Activated naive CD8-positive, alpha-beta T cell (primary cell): Measurements from ENCODE around the gene SORBS1.
"Not testable (repeated sequence)": the region's sequence is repeated elsewhere in the genome, so short reads cannot be mapped to it uniquely, and the experiment has no call there.

Source experiments
- H3K27ac Mint-ChIP-seq: one replicate; pipeline ENCODE4 v1.8.0; 2021; ENCODE audit warnings: mixed read lengths
- H3K27me3 Mint-ChIP-seq: one replicate; pipeline ENCODE4 v1.8.0; 2021; ENCODE audit warnings: mixed read lengths
- H3K36me3 Mint-ChIP-seq: one replicate; pipeline ENCODE4 v1.8.0; 2021; ENCODE audit warnings: mixed read lengths
- H3K4me1 Mint-ChIP-seq: one replicate; pipeline ENCODE4 v1.8.0; 2021; ENCODE audit warnings: low read depth, mixed read lengths
- H3K4me3 Mint-ChIP-seq: one replicate; pipeline ENCODE4 v1.8.0; 2021; ENCODE audit warnings: mild to moderate bottlenecking, mixed read lengths
- H3K9me3 Mint-ChIP-seq: one replicate; pipeline ENCODE4 v1.8.0; 2021; ENCODE audit warnings: low read depth, mixed read lengths

Gene SORBS1

GRCh38 chr10:95478935-95479334 lies 82.2 kb downstream of the SORBS1 start:
- Mint-ChIP-seq H3K36me3 (no peaks in the 10 kb centered on the region), H3K27me3 (peaks cover 1% of the 10 kb centered on the region), H3K9me3 (no peaks in the 10 kb centered on the region), H3K4me1 (no peaks in the 10 kb centered on the region), H3K4me3 (no peak overlapping the region), H3K27ac (no peak overlapping the region)

- no peak overlapping the region for H3K4me3 Mint-ChIP-seq
- H3K27me3 Mint-ChIP-seq: peaks cover 1% of the 10 kb centered on the region
- H3K4me1 Mint-ChIP-seq: no peaks in the 10 kb centered on the region
- no peaks in the 10 kb centered on the region for H3K36me3 Mint-ChIP-seq
- no peak overlapping the region for H3K27ac Mint-ChIP-seq
- H3K9me3 Mint-ChIP-seq: no peaks in the 10 kb centered on the region
These were observed 83.0 kb downstream of the SORBS1 start for GRCh38 chr10:95478185-95478584.

- Mint-ChIP-seq H3K9me3 (no peaks in the 10 kb centered on the region), H3K4me3 (no peak overlapping the region), H3K27me3 (peaks cover 1% of the 10 kb centered on the region), H3K4me1 (no peaks in the 10 kb centered on the region), H3K36me3 (no peaks in the 10 kb centered on the region), H3K27ac (no peak overlapping the region)
These were observed 84.0 kb downstream of the SORBS1 start for GRCh38 chr10:95477175-95477520.

GRCh38 chr10:95476469-95477174 lies 84.5 kb downstream of the SORBS1 start:
- H3K27me3 Mint-ChIP-seq: peaks cover 1% of the 10 kb centered on the region
- no peaks in the 10 kb centered on the region for H3K4me1 Mint-ChIP-seq
- no peak overlapping the region for H3K27ac Mint-ChIP-seq
- H3K9me3 Mint-ChIP-seq: no peaks in the 10 kb centered on the region
- H3K4me3 Mint-ChIP-seq: no peak overlapping the region
- no peaks in the 10 kb centered on the region for H3K36me3 Mint-ChIP-seq

DNA sequence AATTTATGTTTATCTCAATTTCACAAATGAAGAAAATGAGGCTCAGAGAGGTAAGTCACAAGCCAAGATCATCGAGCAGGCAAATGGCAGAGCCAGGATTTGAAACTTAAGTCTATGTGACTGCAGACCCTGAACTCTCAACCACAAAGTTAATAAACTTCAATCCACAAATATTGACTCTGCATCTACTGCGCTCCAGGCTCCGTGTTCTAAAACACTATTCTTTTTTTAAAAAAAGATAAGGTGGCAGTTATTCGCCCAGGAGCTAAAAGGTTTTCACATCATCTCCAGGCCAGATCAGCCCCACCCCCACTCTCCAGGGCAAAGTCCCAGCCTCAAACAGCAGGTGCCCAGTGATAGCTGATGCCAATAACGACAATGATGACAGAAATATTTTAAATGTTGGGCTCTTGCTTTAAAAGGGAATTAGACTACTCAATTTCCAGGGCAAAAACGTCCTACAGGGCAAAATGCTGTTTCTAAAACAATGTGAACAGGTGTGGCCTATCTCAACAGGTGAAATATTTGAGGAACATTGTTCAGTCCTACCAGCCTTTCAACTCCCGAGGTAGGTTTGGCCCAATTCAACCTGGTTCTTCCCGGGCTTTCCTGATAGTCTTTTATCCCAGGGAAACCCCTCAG lies 85.2 kb downstream of the SORBS1 start:
- Mint-ChIP-seq H3K36me3 (no peaks in the 10 kb centered on the region), H3K4me1 (no peaks in the 10 kb centered on the region), H3K4me3 (no peak overlapping the region), H3K27ac (no peak overlapping the region), H3K9me3 (no peaks in the 10 kb centered on the region), H3K27me3 (peaks cover 3% of the 10 kb centered on the region)

DNA sequence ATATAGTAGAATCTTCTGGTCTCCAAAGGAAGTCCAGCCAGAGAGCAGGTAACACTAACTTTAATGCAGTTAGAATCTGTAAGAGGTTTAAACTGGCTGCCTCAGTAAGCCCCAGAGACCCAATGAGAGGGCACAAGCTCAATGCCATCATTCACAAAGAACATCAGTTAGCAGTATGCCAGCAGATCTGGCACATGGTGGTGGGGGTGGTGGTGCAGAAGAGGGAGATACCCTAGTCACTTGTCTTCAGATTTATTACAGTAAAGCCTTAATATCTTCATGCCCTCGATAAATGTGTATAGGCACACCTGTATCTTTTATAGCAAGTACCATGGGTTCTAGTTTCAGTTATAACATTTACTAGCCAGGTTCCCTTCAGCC lies 86.2 kb downstream of the SORBS1 start:
- H3K4me3 Mint-ChIP-seq: no peak overlapping the region

GRCh38 chr10:95474228-95475002 lies 86.8 kb downstream of the SORBS1 start:
- Mint-ChIP-seq H3K9me3 (no peaks in the 10 kb centered on the region), H3K4me1 (no peaks in the 10 kb centered on the region), H3K4me3 (no peak overlapping the region), H3K27ac (no peak overlapping the region), H3K36me3 (no peaks in the 10 kb centered on the region), H3K27me3 (peaks cover 2% of the 10 kb centered on the region)

More for the DNA sequence above, 86.2 kb downstream of the SORBS1 start:
- Mint-ChIP-seq H3K36me3 (no peaks in the 10 kb centered on the region), H3K4me1 (no peaks in the 10 kb centered on the region), H3K27ac (no peak overlapping the region), H3K27me3 (peaks cover 2% of the 10 kb centered on the region), H3K9me3 (no peaks in the 10 kb centered on the region)

- H3K4me3 Mint-ChIP-seq: no peak overlapping the region
- no peaks in the 10 kb centered on the region for H3K9me3 Mint-ChIP-seq
- peaks cover under 1% of the 10 kb centered on the region for H3K4me1 Mint-ChIP-seq
- peaks cover 2% of the 10 kb centered on the region for H3K27me3 Mint-ChIP-seq
- no peak overlapping the region for H3K27ac Mint-ChIP-seq
- no peaks in the 10 kb centered on the region for H3K36me3 Mint-ChIP-seq
These were observed 88.7 kb downstream of the SORBS1 start for GRCh38 chr10:95472304-95473088.

- no peaks in the 10 kb centered on the region for H3K9me3 Mint-ChIP-seq
- no peak overlapping the region for H3K4me3 Mint-ChIP-seq
- peaks cover 2% of the 10 kb centered on the region for H3K27me3 Mint-ChIP-seq
- peaks cover 6% of the 10 kb centered on the region for H3K4me1 Mint-ChIP-seq
- no peak overlapping the region for H3K27ac Mint-ChIP-seq
- H3K36me3 Mint-ChIP-seq: no peaks in the 10 kb centered on the region
These were observed 91.5 kb downstream of the SORBS1 start for GRCh38 chr10:95469676-95470075.

DNA sequence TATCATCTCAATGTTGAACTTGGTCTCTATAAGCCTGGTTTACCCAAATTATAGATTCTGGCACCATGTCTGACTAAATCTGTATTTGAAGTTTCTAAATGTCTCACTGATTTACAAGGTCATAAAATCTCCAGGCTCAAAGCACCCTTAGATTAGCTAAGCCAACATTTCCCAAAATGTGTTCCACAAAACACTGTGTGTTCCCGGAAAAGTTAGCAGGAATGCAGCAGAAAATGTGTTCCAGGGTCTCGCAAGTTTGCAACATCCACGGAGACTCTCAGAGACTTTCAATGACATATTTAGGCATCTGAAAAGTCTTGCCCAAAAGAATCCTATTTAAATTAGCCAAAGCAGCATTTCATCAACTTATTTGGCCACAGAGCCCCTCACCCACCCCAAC lies 91.9 kb downstream of the SORBS1 start:
- Mint-ChIP-seq H3K27ac (no peak overlapping the region), H3K27me3 (peaks cover 2% of the 10 kb centered on the region), H3K9me3 (no peaks in the 10 kb centered on the region), H3K4me1 (peaks cover 6% of the 10 kb centered on the region), H3K36me3 (no peaks in the 10 kb centered on the region), H3K4me3 (no peak overlapping the region)

DNA sequence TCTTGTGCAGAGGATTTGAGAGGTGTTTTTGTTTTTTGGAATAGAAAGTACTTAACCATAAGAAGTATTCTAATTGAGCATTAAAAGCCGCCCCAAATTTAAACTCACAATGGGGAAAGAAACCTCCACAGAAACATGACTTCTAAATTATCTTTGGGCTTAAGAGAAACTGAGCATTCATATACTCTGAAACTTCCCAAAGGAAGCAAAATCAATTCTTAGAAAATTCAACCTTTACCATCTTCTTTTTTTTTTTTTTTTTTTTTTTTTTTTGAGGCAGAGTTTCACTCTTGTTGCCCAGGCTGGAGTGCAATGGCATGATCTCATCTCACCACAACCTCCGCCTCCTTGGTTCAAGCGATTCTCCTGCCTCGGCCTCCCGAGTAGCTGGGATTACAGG lies 93.5 kb downstream of the SORBS1 start:
- H3K27ac Mint-ChIP-seq, H3K4me1 Mint-ChIP-seq, H3K4me3 Mint-ChIP-seq, H3K27me3 Mint-ChIP-seq, H3K9me3 Mint-ChIP-seq, H3K36me3 Mint-ChIP-seq: not testable (repeated sequence)

GRCh38 chr10:95467162-95467599 lies 94.0 kb downstream of the SORBS1 start:
- H3K4me3 Mint-ChIP-seq: no peak overlapping the region
- H3K27ac Mint-ChIP-seq: no peak overlapping the region
- H3K36me3 Mint-ChIP-seq: no peaks in the 10 kb centered on the region
- H3K4me1 Mint-ChIP-seq: peaks cover 6% of the 10 kb centered on the region
- peaks cover 2% of the 10 kb centered on the region for H3K27me3 Mint-ChIP-seq
- no peaks in the 10 kb centered on the region for H3K9me3 Mint-ChIP-seq

GRCh38 chr10:95466436-95466835 lies 94.7 kb downstream of the SORBS1 start:
- Mint-ChIP-seq H3K36me3 (no peaks in the 10 kb centered on the region), H3K9me3 (no peaks in the 10 kb centered on the region), H3K4me3 (no peak overlapping the region), H3K27me3 (peaks cover 2% of the 10 kb centered on the region), H3K4me1 (peaks cover 6% of the 10 kb centered on the region), H3K27ac (no peak overlapping the region)

DNA sequence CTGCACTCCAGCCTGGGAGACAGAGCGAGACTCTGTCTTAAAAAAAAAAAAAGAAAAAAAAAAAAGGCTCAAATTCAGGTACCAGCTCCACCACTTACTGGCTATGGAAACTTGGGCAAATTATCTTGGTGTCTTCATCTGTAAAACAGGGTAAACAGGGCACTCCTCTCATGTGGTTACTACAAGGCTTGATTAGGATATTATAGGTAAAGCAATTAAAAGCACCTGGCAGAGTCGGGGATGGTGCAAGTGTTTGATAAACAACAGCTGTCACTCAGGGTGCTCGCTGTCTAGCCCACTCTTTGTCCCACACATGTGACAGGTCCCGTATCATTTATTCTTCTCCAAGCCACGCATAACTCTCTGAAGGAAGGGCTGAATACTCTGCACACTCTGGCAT lies 96.9 kb downstream of the SORBS1 start:
- H3K4me1 Mint-ChIP-seq: peaks cover 6% of the 10 kb centered on the region
- no peaks in the 10 kb centered on the region for H3K9me3 Mint-ChIP-seq
- no peaks in the 10 kb centered on the region for H3K36me3 Mint-ChIP-seq
- H3K27ac Mint-ChIP-seq: no peak overlapping the region
- no peak overlapping the region for H3K4me3 Mint-ChIP-seq
- no peaks in the 10 kb centered on the region for H3K27me3 Mint-ChIP-seq
